HG02623 (cell line): ENCODE results near the gene AQP12B.
"Not testable (repeated sequence)": the region's sequence is repeated elsewhere in the genome, so short reads cannot be mapped to it uniquely, and the experiment has no call there.

Experiments used
- ATAC-seq: cut with Tn5 transposase; IDR thresholded peaks from one replicate; pipeline ENCODE4 v1.9.1; 2021; ENCODE audit warnings: moderate library complexity; ENCODE audit not compliant: unreplicated experiment

The AQP12B gene

GRCh38 chr2:240685771-240686371 is 3.2 kb upstream of the AQP12B start:
- ATAC-seq, result no peak

GRCh38 chr2:240683980-240684728 is 1.5 kb upstream of the AQP12B start:
- ATAC-seq, result not testable (repeated sequence)

- ATAC-seq, result not testable (repeated sequence)
These were observed 769 bp upstream of the AQP12B start for GRCh38 chr2:240683329-240683979.

GRCh38 chr2:240680185-240680584 is 2.5 kb downstream of the AQP12B start:
- ATAC-seq, result not testable (repeated sequence)

GRCh38 chr2:240678909-240679308 is 3.8 kb downstream of the AQP12B start:
- ATAC-seq, result not testable (repeated sequence)

GRCh38 chr2:240678043-240678442 is 4.6 kb downstream of the AQP12B start:
- not testable (repeated sequence) for ATAC-seq

GRCh38 chr2:240675345-240675744 is 7.3 kb downstream of the AQP12B start:
- ATAC-seq, result not testable (repeated sequence)

GRCh38 chr2:240674461-240675184 is 8.1 kb downstream of the AQP12B start:
- ATAC-seq, result not testable (repeated sequence)

- ATAC-seq, result no peak
These were observed 9.9 kb downstream of the AQP12B start for GRCh38 chr2:240672701-240673190.

- no peak for ATAC-seq
These were observed 10.5 kb downstream of the AQP12B start for GRCh38 chr2:240672076-240672700.

GRCh38 chr2:240670950-240671349 is 11.7 kb downstream of the AQP12B start:
- ATAC-seq, result no peak

- no peak for ATAC-seq
These were observed 12.3 kb downstream of the AQP12B start for GRCh38 chr2:240670402-240670801.

GRCh38 chr2:240664622-240665021 is 18.1 kb downstream of the AQP12B start:
- ATAC-seq, result no peak

GRCh38 chr2:240663546-240664190 is 19.0 kb downstream of the AQP12B start:
- no peak for ATAC-seq

- ATAC-seq, result no peak
These were observed 20.0 kb downstream of the AQP12B start for GRCh38 chr2:240662681-240663080.

- ATAC-seq, result not testable (repeated sequence)
These were observed 22.8 kb downstream of the AQP12B start for GRCh38 chr2:240659883-240660282.

- no peak for ATAC-seq
These were observed 26.5 kb downstream of the AQP12B start for GRCh38 chr2:240655931-240656886.

- ATAC-seq, result no peak
These were observed 31.5 kb downstream of the AQP12B start for GRCh38 chr2:240651185-240651584.
